ENCODE data around the gene KCNMA1.

DNA sequence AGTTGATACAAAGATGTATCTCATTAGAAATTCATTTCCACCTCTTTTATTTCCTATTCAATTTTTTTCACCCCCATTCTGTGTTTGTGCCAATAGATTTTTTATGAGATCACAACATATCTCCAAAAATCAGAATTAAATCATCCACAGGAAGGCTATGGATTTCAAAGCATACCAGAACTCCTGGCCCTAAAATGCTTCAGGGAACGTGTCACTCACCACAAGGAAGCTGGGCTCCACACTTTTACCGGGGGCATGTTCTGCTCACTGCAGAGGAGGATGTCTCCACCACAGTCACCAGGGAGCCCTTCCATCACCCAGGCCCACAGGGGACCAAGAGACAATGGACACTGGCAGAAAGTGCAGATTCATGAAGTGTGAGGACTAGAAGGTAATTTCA lies 456.8 kb downstream of the KCNMA1 start:
- TF ChIP-seq, protein P1, sequence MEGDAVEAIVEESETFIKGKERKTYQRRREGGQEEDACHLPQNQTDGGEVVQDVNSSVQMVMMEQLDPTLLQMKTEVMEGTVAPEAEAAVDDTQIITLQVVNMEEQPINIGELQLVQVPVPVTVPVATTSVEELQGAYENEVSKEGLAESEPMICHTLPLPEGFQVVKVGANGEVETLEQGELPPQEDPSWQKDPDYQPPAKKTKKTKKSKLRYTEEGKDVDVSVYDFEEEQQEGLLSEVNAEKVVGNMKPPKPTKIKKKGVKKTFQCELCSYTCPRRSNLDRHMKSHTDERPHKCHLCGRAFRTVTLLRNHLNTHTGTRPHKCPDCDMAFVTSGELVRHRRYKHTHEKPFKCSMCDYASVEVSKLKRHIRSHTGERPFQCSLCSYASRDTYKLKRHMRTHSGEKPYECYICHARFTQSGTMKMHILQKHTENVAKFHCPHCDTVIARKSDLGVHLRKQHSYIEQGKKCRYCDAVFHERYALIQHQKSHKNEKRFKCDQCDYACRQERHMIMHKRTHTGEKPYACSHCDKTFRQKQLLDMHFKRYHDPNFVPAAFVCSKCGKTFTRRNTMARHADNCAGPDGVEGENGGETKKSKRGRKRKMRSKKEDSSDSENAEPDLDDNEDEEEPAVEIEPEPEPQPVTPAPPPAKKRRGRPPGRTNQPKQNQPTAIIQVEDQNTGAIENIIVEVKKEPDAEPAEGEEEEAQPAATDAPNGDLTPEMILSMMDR (IDR thresholded peaks at IDR 0.05), result no peak
- TF ChIP-seq POLR2A (IDR thresholded peaks at IDR 0.05), result no peak
